Measurements from ENCODE around the gene GRIK3. TPM values are rescaled to one million over a fixed set of nuclear protein-coding genes. Genes with fewer than 3 reads are reported as not detected.

The GRIK3 gene
- total and polyA plus RNA-seq, 3 donors from 2014 or later, result 0.99 to 6.3 (median 3.1) TPM

GRCh38 chr1:36965275-36966159, 68.8 kb downstream of the GRIK3 start:
- no peaks in the 10 kb centered on the region for H3K36me3 ChIP-seq (ENCODE audit: low read depth, missing control alignments)
- WGBS, 2 donors, result 44 to 69% methylated on average over 9 to 11 of the region's 11 CpGs
- no peaks in the 10 kb centered on the region for H3K4me1 ChIP-seq
- intact Hi-C loops (cut with DNase I; ENCODE audit: low total_unique reads), result no loop called here
- no peak overlapping the region for H3K27ac ChIP-seq
- H3K4me3 ChIP-seq, result no peak overlapping the region
- no peaks in the 10 kb centered on the region for H3K27me3 ChIP-seq
- DNase-seq, result no peak
- TF ChIP-seq POLR2A (IDR thresholded peaks at IDR 0.05), result no peak
- TF ChIP-seq, protein P1, sequence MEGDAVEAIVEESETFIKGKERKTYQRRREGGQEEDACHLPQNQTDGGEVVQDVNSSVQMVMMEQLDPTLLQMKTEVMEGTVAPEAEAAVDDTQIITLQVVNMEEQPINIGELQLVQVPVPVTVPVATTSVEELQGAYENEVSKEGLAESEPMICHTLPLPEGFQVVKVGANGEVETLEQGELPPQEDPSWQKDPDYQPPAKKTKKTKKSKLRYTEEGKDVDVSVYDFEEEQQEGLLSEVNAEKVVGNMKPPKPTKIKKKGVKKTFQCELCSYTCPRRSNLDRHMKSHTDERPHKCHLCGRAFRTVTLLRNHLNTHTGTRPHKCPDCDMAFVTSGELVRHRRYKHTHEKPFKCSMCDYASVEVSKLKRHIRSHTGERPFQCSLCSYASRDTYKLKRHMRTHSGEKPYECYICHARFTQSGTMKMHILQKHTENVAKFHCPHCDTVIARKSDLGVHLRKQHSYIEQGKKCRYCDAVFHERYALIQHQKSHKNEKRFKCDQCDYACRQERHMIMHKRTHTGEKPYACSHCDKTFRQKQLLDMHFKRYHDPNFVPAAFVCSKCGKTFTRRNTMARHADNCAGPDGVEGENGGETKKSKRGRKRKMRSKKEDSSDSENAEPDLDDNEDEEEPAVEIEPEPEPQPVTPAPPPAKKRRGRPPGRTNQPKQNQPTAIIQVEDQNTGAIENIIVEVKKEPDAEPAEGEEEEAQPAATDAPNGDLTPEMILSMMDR (IDR thresholded peaks at IDR 0.05), result no peak
- no peaks in the 10 kb centered on the region for H3K9me3 ChIP-seq

DNA sequence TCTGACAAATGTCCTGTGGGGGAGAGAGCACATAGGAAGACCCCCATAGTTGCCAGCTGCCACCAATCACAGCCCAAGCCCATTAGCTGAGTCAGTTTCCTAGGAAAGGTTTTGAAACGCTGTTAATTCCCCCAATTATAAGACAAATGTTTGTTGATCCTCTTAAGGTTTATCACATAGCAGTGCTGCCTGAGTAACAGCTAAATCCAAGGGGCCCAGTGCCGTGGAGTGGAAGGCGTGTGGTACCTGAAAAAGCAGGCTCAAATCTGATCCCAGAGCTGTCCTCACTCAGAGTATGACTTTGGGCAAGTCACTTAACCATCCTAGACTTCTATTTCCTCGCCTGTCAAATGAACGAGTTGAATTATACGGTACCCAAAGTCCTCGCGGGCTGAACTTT, 69.5 kb downstream of the GRIK3 start:
- TF ChIP-seq POLR2A (IDR thresholded peaks at IDR 0.05), result no peak
- TF ChIP-seq, protein P1 (IDR thresholded peaks at IDR 0.05), result no peak
- Histone ChIP-seq H3K27me3 (no peaks in the 10 kb centered on the region), H3K27ac (no peak overlapping the region), H3K4me1 (no peaks in the 10 kb centered on the region), H3K36me3 (ENCODE audit: low read depth, missing control alignments) (no peaks in the 10 kb centered on the region), H3K9me3 (no peaks in the 10 kb centered on the region), H3K4me3 (no peak overlapping the region)
- DNase-seq, result no peak
- 79 to 84% methylated on average over 8 of the region's 8 CpGs for WGBS, 2 donors
- intact Hi-C loops (cut with DNase I; ENCODE audit: low total_unique reads), result no loop called here

- no peak for DNase-seq
- Histone ChIP-seq H3K27me3 (no peaks in the 10 kb centered on the region), H3K9me3 (no peaks in the 10 kb centered on the region), H3K4me1 (no peaks in the 10 kb centered on the region), H3K36me3 (ENCODE audit: low read depth, missing control alignments) (no peaks in the 10 kb centered on the region), H3K4me3 (no peak overlapping the region), H3K27ac (no peak overlapping the region)
- intact Hi-C loops (cut with DNase I; ENCODE audit: low total_unique reads), result no loop called here
- TF ChIP-seq, protein P1 (IDR thresholded peaks at IDR 0.05), result no peak
- TF ChIP-seq POLR2A (IDR thresholded peaks at IDR 0.05), result no peak
- WGBS, 2 donors, result 50 to 54% methylated on average over 11 of the region's 11 CpGs
Measured at GRCh38 chr1:36963006-36963405, 71.3 kb downstream of the GRIK3 start.

GRCh38 chr1:36961062-36961615, 73.2 kb downstream of the GRIK3 start:
- intact Hi-C loops (cut with DNase I; ENCODE audit: low total_unique reads), result no loop called here
- DNase-seq, result no peak
- H3K27me3 ChIP-seq, result no peaks in the 10 kb centered on the region

More at GRCh38 chr1:36961062-36961615, 73.2 kb downstream of the GRIK3 start:
- WGBS, 2 donors, result 67 to 68% methylated on average over 10 of the region's 10 CpGs
- Histone ChIP-seq H3K27ac (no peak overlapping the region), H3K4me3 (no peak overlapping the region), H3K4me1 (no peaks in the 10 kb centered on the region), H3K9me3 (no peaks in the 10 kb centered on the region), H3K36me3 (ENCODE audit: low read depth, missing control alignments) (no peaks in the 10 kb centered on the region)
- TF ChIP-seq, protein P1 (IDR thresholded peaks at IDR 0.05), result no peak
- TF ChIP-seq POLR2A (IDR thresholded peaks at IDR 0.05), result no peak
